Measurements from ENCODE around the gene TENM4. TPM values are rescaled to one million over a fixed set of nuclear protein-coding genes. Genes with fewer than 3 reads are reported as not detected.
A peak's percentile ranks its signal among the peaks of the same experiment; 100 is the strongest.

Gene TENM4
- total and polyA plus RNA-seq, 11 donors: 0.08 to 6.4 (median 1.0) TPM

DNA sequence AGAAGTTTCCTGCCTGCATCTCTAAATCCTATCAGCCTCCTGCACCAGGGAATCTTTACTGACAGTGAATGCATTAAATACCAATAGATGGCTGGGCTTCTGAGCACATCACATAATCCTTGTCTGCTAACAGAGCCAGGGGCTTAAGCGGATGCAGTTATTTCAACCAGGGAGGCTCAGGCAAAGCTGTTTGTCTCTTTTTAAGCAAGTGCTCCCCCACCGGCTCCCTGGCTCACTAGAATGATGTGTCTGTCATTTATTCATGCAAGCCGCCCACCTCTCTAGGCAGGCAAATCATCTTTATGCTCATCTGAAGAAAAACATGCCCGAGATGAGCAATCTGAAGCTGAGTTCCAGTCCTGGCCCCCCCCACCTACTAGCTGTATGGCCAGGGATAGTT, 182.3 kb downstream of the TENM4 start:
- Histone ChIP-seq H3K4me1 (no peaks in the 10 kb centered on the region), H3K9me3 (no peaks in the 10 kb centered on the region), H3K36me3 (no peaks in the 10 kb centered on the region), H3K27me3 (peaks cover 0 to 2% (median 0%) of the 10 kb centered on the region in 9 donors), H3K4me3 (no peak overlapping the region), H3K27ac (no peak overlapping the region)
- WGBS, 4 donors: 86 to 91% (median 87%) methylated on average over 4 of the region's 4 CpGs
- ATAC-seq (no peak), DNase-seq (no peak)
- intact Hi-C loops (cut with DNase I): loop anchor here in 1 of 10 donors (10.0 kb wide), 1 partner anchor 194 kb away; no protein-coding TSS in a partner anchor
- no peak for TF ChIP-seq POLR2A (IDR thresholded peaks at IDR 0.05)
- TF ChIP-seq, protein P1, sequence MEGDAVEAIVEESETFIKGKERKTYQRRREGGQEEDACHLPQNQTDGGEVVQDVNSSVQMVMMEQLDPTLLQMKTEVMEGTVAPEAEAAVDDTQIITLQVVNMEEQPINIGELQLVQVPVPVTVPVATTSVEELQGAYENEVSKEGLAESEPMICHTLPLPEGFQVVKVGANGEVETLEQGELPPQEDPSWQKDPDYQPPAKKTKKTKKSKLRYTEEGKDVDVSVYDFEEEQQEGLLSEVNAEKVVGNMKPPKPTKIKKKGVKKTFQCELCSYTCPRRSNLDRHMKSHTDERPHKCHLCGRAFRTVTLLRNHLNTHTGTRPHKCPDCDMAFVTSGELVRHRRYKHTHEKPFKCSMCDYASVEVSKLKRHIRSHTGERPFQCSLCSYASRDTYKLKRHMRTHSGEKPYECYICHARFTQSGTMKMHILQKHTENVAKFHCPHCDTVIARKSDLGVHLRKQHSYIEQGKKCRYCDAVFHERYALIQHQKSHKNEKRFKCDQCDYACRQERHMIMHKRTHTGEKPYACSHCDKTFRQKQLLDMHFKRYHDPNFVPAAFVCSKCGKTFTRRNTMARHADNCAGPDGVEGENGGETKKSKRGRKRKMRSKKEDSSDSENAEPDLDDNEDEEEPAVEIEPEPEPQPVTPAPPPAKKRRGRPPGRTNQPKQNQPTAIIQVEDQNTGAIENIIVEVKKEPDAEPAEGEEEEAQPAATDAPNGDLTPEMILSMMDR (IDR thresholded peaks at IDR 0.05): no peak

DNA sequence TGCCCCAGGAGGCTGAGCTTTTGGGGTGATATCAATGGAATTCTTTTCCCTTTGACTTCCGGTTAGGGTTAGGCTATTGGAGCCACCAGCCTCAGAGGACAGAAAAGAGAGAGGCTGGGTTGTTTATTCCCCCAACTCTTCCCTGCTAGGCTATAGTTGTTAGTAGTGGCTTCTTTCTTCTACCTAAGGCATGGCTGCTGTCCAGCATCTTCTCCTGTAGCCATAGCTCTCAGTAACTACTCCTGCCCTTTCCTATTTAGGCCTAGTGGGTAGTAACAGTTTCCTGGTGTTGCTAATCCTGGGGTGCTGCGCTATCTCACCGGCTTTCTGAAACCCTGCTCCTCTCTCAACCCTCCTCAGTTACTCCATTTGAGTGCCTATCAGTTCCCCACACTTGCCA, 184.9 kb downstream of the TENM4 start:
- Histone ChIP-seq H3K36me3 (no peaks in the 10 kb centered on the region), H3K4me1 (no peaks in the 10 kb centered on the region), H3K4me3 (no peak overlapping the region), H3K27ac (no peak overlapping the region), H3K27me3 (no peaks in the 10 kb centered on the region), H3K9me3 (no peaks in the 10 kb centered on the region)
- TF ChIP-seq POLR2A (IDR thresholded peaks at IDR 0.05): no peak
- TF ChIP-seq, protein P1 (IDR thresholded peaks at IDR 0.05): no peak
- intact Hi-C loops (cut with DNase I): loop anchor here in 1 of 10 donors (10.0 kb wide), 1 partner anchor 191 kb away; no protein-coding TSS in a partner anchor
- no peak for DNase-seq
- ATAC-seq: no peak
- WGBS, 4 donors: 88 to 100% (median 90%) methylated on average over 3 of the region's 3 CpGs

DNA sequence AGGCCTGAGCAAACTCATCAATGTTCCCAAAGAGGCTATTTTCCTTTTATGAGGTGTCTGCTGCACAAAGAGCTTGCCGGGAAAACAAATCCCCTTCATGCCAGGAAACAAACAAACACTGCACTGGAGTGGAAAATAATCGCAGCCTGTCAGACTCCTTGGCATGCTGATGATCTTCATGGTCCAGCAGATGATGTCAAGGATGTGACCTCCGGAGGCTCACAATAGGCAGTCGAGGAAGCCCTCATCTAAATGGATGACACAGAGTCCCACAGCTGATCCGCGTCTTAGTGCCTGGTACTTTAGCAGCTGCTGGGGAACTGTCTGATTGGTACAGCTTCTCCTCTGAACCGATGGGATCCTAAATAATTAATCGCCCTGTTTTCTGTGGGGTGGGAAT, 187.6 kb downstream of the TENM4 start:
- no peaks in the 10 kb centered on the region for H3K27me3 ChIP-seq
- intact Hi-C loops (cut with DNase I): loop anchor here in 1 of 10 donors (10.0 kb wide), 1 partner anchor 188 kb away; no protein-coding TSS in a partner anchor

DNA sequence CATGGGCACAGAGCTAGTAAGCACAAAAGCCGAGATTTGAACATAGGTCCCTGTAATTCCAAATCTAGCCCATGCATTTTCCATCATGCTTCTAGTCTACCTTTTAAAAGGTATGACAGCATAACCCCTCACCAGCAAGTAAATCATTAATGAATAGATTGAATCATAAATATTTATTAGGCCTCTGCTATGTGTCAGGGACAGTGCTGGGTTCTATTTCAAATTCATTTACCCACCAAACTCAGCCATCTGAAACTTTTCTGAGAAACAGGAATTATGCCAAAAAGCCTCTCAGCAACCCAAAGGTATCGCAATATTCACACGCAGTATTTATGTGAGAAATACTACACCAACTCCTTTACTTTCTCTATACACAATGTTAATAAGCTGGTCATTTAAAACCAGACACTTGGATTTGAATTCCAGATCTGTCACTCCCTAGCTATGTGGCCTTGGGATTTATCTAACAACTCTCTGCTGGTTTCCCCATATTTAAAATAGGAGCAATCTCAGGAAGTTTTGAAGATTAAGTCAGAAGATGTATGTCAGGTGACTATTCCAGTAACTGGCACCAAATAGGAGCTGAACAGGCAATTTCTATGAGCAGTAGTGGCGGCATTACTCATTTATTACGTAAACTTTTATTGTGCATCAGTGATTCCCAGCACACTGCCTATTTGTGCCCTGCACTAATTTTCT, 191.4 kb downstream of the TENM4 start:
- ATAC-seq (no peak), DNase-seq (no peak)
- 80 to 94% (median 86%) methylated on average over 5 of the region's 5 CpGs for WGBS, 4 donors
- no peaks in the 10 kb centered on the region for H3K27me3 ChIP-seq
- no peak for TF ChIP-seq POLR2A (IDR thresholded peaks at IDR 0.05)
- TF ChIP-seq, protein P1 (IDR thresholded peaks at IDR 0.05): no peak
- no peak overlapping the region for H3K27ac ChIP-seq
- H3K4me3 ChIP-seq: no peak overlapping the region
- no peaks in the 10 kb centered on the region for H3K36me3 ChIP-seq
- intact Hi-C loops (cut with DNase I): no loop called here
- H3K4me1 ChIP-seq: peaks cover 0 to 10% (median 6%) of the 10 kb centered on the region in 12 donors
- H3K9me3 ChIP-seq: no peaks in the 10 kb centered on the region

More for the DNA sequence above, 187.6 kb downstream of the TENM4 start:
- H3K4me3 ChIP-seq: no peak overlapping the region
- no peak overlapping the region for H3K27ac ChIP-seq
- H3K4me1 ChIP-seq: no peaks in the 10 kb centered on the region
- WGBS, 4 donors: 56 to 72% (median 61%) methylated on average over 8 of the region's 8 CpGs
- no peak for TF ChIP-seq POLR2A (IDR thresholded peaks at IDR 0.05)
- TF ChIP-seq, protein P1 (IDR thresholded peaks at IDR 0.05): no peak
- DNase-seq (no peak), ATAC-seq (peak in 1 of 4 donors; percentile 29)
- H3K9me3 ChIP-seq: no peaks in the 10 kb centered on the region
- no peaks in the 10 kb centered on the region for H3K36me3 ChIP-seq

Measured in heart left ventricle (tissue), 16 donors.